A673 (cell line): ENCODE data around the gene CILP.

Source experiments
- CTCF ChIP-seq: fragments of 300-800, 200-600 bp; sonication (generic); conservative IDR thresholded peaks from 2 replicates; pipeline ENCODE4 v1.5.1; 2017; ENCODE audit warnings: low read depth, mild to moderate bottlenecking, antibody characterized with exemption, low read length, moderate library complexity, mixed read lengths
- EZH2 ChIP-seq: fragments of 200-600 bp; sonication (generic); IDR thresholded peaks from 2 replicates; pipeline ENCODE4 v1.6.1; 2017; ENCODE audit warnings: borderline replicate concordance, low read depth, mild to moderate bottlenecking, mixed read lengths, antibody characterized with exemption, low read length; ENCODE audit not compliant: poor library complexity, severe bottlenecking

- TF ChIP-seq CTCF: no peak
- TF ChIP-seq EZH2: no peak
These were observed 43.1 kb upstream of the CILP start for GRCh38 chr15:65254356-65254755.
